GM18858 (cell line): ENCODE measurements around the gene CTAG1A.
"Not testable (repeated sequence)": the region's sequence is repeated elsewhere in the genome, so short reads cannot be mapped to it uniquely, and the experiment has no call there.

Experiments used
- ATAC-seq: cut with Tn5 transposase; IDR thresholded peaks from one replicate; pipeline ENCODE4 v1.9.1; 2021; ENCODE audit not compliant: unreplicated experiment

The CTAG1A gene

DNA sequence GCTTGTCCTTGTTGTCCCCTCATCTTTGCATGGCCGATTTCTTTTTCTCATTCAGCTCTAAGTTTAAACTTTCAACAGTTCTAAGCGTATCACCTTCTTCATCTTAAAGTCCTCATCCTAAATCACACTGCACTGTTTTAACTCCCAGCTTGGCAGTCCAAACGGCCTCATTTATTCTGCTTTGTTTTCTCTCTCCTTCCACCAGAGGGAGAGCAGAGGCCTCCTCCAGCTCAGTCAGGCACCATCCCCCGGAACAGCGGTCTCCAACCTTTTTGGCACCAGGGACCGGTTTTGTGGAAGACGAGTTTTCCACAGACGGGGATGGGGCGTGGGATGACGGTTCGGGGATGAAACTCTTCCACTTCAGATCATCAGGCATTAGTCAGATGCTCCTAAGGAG lies 14.6 kb upstream of the CTAG1A start:
- not testable (repeated sequence) for ATAC-seq

DNA sequence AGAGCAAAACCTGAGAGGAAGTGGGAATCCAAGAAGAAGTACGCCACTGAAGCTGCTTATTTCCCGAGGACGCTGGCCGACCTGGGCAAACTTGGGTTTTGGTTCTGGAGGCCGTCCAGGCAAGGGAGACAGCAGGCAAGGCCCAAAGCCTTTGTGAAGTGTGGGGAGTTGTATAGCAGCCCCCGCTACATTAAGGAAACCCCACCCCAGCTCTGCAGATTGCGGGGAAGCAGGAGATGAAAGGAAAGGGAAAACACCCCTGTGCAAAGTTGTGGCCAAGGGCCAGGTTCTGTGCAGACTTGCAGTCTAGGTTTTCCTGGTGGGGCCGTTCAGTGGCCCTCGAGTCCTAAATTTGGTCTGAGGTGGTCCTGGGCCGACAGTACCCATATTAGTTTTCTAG lies 11.9 kb upstream of the CTAG1A start:
- not testable (repeated sequence) for ATAC-seq

DNA sequence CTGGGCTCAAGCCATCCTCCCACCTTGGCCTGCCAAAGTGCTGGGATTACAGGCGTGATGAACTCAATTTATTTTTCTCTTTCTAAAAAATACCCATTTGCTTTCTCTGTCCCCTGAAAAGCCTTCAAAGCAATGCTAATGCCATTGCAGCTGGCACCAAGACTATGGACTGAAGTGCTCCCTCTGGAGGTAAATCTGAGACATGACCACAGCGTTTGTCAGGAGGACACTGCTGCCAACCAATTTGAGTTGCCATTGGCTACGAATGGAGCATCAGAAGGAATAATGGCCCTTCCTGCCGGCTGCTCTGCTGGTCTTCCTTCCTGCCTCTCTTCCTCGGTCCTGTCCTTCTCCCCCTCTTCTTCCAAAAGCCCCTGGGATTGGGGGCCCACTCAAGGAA lies 9.9 kb upstream of the CTAG1A start:
- ATAC-seq, result not testable (repeated sequence)

DNA sequence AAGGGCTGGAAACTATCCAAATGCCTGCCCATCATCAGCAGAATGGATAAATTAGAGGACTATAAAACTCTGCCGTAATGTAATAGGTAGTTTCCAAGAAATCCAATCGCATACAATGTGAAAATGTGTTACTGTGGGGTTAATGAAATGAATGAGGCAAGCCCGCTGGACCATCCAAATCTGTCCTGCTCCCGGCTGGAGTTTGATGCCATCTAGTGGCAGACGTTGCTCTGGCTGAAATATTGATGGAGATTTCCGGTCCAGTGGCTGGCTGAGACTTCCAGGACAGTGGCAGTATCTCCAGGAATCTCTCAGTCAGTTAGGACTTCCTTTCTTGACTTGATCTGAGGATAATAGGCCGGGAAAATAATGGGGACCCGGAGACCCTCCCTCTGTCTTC lies 1.9 kb upstream of the CTAG1A start:
- ATAC-seq, result not testable (repeated sequence)

DNA sequence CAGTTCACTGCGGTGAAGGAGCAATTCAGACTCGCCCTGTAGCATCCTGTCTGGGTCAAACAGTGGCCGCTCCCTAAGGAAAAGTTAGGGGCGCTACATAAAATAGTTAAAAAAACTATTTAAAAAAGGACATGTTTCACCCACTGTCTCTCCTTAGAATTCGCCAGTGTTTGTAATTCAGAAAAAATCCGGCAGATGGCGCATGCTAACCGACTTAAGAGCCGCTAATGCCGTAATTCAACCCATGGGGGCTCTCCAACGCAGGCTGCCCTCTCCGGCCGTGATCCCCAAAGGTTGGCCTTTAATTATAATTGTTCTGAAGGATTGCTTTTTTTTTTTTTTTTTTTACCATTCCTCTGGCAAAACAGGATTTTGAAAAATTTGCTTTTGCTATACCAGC lies 5.5 kb downstream of the CTAG1A start:
- ATAC-seq, result not testable (repeated sequence)

DNA sequence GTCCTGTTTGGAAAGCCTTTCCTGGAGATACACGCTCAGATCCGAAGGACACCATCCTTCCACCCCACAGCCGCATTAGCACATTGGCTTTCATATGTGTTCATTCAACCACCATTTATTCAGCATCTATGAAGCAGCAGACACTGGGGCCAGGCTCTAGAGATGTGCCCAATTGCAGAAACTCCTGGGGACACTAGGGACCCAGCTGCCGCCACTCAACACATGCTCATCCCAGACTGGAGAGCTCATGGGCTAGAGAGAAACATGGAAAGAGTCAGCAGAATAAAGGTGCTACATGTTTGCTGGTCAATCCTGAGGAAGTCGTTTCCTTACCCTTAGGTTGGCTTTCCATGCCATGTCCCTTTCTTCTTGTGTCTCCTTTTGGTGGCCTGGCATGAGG lies 7.6 kb downstream of the CTAG1A start:
- no peak for ATAC-seq

DNA sequence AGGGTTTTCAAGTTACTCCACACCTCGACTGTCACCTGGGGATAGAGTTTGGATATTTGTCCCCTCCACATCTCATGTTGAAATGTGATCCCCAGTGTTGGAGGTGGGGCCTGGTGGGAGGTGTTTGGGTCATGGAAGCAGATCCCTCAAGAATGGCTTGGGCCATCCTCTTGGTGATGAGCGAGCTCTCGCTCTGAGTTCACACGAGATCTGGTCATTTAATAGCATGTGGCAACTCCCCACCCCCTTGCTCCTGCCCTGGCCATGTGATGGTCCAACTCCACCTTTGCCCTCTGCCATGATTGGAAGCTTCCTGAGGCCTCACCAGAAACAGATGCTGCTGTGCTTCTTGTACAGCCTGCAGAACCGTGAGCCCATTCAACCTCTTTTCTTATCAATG lies 8.3 kb downstream of the CTAG1A start:
- ATAC-seq, result no peak

DNA sequence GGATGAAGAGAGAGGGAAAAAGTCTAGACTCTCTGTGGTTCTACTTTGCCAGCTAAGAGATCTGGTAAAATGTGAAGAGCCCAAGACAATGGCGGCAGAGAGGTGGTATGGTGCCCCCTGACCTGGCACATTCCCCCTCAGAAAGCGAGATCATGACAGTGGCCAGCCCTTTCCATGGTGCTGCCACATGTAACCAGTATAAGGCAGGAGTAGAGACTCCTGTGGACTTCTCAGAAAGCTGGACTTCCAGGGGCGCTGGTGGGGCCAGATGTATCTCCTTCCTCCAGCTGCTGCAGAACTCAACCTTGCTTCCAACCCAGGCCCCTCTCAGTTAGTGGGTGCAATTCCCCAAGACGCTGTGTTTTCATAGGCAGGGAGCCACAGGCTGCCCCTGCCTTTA lies 9.6 kb downstream of the CTAG1A start:
- no peak for ATAC-seq

DNA sequence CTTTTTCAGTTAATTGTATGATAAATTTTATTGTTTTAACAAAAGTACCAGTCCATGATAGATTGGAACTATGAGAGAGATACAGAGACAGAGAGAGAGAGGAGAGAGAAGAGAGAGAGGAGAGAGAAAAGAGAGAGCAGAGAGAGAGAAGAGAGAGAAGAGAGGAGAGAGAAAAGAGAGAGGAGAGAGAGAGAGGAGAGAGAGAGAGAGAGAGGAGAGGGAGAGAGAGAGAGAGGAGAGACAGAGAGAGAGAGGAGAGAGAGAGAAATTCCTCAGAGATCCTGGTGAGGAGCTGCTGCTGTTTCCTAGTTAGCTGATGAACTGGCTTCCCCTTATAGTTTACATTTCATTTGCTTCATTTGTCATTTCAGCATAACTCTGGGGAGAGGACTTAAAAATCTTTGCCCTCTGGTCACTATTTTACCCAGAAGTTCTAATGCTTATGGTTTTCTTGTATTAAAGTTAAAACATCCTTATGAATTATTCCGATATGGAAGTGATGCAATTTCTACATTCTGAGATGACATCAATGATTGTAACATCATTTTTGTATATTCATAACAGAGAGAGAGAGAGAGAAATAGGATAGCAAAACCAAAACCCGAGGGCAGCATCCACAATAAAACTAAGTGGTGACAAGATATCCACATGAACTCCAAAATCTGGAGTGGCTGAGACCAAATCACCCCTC lies 10.8 kb downstream of the CTAG1A start:
- ATAC-seq, result no peak

DNA sequence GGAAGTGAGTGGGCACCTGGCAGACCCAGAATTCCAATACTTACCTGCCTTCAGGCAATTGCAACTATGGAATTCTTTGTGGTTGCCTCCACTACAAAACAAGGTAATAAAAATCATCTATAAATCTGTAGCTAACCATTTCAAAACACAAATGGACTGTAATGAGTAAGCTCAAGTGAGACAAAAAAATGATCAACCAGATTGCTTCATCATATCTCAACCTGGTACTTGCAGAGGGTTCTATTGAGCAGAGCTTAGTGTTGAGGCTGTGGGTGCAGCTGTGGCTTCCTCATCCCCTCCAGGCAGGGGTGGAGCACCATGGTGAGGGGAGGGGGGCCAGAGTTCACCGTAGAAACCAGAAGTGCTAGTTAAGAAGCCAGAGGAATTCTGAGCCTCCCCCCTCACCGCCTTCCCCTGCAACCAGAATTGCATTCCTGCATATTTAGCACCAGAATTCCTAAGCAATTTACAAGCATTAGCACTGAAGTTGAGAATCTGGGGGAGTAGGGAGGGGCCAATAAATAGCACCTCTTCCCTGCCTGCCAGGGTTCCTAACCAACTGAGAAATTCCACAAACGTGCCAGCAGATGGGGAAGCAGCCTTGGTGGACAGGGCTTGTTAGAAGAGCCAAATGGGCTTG lies 11.5 kb downstream of the CTAG1A start:
- ATAC-seq, result no peak

DNA sequence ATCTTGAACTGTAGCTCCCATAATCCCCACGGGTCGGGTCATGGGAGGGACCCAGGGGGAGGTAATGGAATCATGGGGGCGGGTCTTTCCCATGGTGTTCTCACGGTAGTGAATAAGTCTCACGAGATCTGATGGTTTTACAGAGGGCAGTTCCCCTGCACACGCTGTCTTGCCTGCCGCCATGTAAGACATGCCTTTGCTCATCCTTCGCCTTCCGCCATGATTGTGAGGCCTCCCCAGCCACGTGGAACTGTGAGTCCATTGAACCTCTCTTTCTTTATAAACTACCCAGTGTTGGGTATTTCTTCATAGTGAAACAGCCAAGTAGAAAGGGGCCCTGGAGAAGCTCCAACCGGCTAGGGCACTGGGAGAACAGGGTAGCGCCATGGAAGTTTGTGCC lies 12.3 kb downstream of the CTAG1A start:
- ATAC-seq, result no peak

DNA sequence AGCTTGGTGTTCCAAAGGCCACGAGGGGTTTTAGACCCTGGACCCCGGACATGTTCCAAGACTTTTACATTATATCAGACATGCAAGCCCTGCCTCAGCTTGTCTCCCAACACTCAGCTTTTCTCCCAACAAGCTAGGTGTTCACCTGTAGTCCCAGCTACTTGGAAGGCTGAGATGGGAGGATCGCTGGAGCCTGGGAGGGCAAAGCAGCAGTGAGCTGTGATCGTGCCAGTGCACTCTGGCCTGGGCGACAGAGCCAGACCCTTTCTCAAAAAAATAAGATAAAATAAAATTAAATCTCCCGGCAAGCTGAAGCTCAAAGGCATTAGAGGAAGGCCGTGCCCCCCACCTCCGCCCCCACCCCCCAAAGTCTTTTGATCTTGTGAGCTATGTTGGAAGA lies 13.7 kb downstream of the CTAG1A start:
- no peak for ATAC-seq

DNA sequence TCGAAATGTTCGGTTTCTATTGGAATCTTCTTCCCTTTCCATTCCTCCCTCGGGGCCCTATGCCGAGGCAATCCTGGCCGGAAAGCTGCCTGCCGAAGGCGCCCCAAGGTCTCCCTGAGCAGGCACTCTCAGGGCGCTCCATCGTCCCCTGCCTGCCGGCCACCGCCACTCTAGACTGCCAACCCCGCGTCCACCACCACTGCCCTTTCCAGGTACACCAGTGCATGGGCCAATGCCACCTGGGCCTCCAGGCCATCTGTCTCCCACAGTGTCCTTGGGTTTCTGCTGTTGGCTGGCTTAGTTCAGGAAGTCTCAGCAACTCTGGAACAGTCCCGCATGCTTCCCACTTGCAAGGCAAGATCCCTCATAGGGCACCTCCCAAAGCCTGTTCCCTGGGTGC lies 14.6 kb downstream of the CTAG1A start:
- ATAC-seq, result no peak

DNA sequence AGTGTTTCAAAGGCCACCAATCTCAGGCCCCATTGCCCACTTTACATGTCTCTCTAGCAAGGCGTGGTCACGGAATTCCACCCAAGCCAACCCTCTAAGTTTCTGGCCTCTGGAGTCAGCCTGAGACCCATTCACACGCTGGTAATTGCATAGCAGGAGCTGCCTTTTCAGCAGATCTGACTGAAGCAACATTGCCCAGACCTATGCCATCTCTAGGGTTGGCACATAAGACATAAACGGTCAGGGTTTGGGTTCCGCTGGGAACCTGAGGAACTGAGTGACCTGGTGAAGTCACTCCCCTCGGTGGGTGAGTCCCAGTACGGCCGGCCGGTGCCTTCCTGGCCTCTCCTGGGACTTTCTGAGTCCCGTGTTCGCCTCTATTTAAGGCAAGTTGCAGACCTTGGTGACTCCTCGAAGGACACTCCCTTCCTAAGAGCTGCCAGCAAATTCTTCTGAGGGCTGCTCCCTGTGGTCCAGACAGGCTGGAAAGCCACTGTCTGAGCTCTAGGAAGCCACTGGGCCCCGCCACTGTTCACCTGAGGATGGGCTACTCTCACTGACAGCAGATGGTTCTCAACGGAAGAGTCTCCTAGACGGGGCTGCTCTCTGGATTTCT lies 15.9 kb downstream of the CTAG1A start:
- ATAC-seq, result no peak

DNA sequence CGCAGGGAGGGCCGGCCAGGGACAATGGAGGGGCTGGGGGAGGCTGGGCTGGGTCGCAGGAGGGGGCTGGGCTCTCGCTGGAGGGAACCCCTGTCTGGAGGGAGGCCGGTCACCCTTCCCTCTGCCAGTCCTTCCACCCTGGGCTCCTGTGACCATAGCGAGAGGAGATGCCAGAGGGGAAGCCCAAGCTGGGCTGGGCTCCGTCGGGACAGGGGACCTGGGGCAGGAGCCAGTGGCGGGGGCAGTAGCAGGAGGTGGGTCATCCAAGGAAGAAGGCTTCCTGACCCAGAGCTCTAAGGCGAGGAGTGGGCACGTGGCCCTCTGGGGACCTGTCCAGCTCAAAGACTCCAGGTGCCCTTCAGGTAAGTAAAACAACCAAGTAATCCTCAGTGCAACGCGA lies 17.3 kb downstream of the CTAG1A start:
- ATAC-seq, result no peak

DNA sequence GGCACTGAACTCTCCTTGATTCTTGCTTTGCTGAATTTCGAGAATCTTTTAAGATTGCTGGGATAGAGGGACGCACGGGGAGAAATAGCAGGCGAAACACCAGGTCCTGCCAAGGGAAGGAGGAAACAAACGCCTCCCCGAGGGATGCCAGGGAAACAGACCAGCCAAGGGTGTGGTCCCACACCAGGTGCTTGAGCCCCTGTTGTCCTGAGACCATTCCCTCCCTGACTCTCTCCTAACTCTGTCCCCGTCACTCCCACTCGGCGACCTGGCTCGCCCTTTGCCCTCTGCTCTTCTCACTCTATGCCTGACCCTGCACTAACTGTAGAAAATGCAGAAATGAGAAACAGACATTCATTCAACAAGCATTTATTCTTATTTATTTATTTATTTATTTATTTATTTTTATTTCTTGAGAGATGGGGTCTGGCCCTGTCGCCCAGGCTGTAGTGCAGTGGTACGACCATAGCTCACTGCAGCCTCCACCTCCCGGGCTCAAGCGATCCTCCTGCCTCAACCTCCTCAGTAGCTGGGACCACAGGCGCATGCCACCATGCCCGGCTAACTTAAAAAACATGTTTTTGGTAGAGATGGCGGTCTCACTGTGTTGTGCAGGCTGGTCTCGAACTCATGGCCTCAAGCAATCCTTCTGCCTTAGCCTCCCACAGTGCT lies 18.0 kb downstream of the CTAG1A start:
- ATAC-seq, result no peak

DNA sequence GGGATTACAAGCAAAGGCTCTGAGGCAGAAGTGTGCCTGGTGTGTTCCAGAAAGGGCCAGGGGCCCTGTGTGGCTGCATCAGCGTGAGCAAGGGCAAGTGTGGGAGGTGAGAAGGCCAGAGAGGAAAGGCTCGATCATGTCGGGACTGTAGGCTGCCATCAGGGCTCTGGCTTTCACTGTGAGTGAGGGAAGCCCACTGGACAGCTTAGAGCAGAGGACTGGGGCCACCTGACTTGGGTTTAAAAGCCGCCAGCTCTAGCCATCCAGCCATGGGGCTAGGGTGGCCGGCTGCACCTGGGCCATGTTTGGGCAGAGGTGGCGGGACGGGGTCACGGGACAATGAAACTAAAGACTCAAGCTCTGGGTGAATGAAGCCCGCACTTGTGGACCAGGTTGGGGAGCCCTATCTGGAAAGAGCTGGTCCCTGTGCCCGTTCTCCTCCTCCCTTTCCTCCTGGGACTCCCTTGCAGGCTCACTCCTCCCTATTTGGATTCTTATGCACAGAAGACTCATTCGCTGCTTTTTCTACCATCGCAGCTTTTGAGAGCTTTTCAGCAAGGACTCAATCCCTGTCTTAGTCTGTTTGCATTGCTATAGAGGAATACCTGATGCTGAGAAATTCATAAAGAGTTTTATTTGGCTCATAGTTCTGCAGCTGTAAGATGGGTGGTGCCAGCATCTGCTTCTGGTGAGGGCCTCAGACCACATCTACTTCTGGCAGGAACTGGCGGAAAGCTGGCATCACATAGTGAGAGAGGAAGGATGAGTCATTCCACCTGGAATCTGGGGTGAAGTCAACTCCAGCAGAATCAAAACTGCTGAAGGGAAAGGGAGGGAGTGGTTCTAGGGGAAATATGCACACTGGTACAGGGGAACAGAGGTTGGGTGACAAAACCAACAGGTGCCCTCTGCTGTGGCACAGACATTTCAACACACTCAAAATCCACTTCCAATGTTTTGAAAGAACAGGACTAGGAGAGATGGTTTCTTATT lies 18.8 kb downstream of the CTAG1A start:
- ATAC-seq, result no peak

DNA sequence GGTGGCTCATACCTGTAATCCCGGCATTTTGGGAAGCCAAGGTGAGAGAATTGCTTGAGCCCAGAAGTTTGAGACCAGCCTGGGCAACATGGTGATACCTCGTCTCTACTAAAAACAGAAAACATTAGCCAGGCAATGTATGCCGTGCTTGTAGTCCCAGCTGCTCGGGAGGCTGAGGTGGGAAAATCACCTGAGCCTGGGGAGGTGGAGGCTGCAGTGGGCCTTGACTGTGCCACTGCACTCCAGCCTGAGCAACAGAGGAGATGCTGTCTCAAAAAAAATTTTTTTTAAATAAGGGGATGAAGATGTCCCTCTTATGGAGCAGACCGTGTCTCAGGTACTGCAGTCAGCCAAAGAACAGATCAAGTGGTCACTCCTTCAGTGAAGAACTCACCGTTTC lies 20.6 kb downstream of the CTAG1A start:
- ATAC-seq, result no peak

DNA sequence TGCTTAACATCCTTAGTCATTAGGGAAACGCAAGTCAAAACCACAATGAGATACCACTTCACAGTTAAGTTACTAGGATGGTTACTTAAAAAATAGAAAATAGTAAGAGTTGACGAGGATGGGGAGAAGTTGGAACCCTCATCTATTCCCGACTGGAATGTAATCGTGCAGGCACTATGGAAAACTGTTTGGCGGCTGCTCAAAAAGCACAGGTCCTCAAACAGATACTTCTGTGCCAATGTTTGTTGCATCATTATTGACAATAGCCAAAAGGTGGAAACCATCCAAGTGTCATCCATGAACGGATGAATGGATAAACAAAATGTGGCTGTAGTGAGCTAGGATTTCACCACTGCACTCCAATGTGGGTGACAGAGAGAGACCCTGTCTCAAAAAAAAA lies 22.4 kb downstream of the CTAG1A start:
- ATAC-seq, result no peak

DNA sequence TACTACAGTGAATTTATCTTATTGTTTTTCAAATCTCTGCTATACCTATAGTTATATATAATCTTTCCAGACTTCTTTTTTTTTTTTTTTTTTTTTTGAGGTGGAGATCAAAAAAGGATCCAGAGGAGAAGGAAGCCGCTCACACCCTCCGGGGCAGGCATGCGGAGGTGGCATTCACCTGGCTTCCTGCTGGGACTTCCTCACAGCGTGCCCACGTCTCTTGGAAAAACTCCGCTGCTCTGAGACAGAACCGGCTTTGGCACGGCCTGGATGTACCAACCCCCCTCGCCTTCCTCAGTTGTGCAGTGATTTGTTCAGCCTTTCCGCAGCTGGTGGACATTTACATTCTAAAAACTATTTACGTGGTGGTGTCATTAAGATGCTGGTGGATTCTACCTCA lies 23.0 kb downstream of the CTAG1A start:
- not testable (repeated sequence) for ATAC-seq

DNA sequence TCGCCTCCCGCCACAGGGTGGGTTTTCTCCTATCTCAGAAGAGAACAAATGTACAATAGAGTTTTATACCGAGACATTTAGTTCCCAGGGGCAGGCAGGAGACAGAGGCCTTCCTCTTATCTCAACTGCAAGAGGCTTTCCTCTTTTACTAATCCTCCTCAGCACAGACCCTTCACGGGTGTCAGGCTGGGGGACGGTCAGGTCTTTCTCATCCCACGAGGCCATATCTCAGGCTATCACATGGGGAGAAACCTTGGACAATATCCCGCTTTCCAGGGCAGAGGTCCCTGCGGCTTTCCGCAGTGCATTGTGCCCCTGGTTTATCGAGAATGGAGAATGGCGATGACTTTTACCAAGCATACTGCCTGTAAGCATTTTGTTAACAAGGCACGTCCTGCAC lies 23.9 kb downstream of the CTAG1A start:
- not testable (repeated sequence) for ATAC-seq
